Mononuclear cell (primary cell): ENCODE results near the gene SLC43A1. TPM values are rescaled to one million over a fixed set of nuclear protein-coding genes. Genes with fewer than 3 reads are reported as not detected.
A peak's percentile ranks its signal among the peaks of the same experiment; 100 is the strongest.

Source experiments
- H3K27me3 ChIP-seq: 2 replicates; pipeline ENCODE4 v1.6.0; 2011; ENCODE audit warnings: low read length, control low read depth; ENCODE audit not compliant: insufficient read depth
- H3K4me1 ChIP-seq: 2 replicates; pipeline ENCODE4 v1.5.1; 2011; ENCODE audit warnings: mild to moderate bottlenecking, low read length, control low read depth; ENCODE audit not compliant: insufficient read depth
- H3K4me3 ChIP-seq: 2 replicates; pipeline ENCODE4 v1.5.1; 2011; ENCODE audit warnings: mild to moderate bottlenecking, low read length, moderate library complexity
- H3K9me3 ChIP-seq: 2 replicates; pipeline ENCODE4 v1.5.1; 2011; ENCODE audit warnings: low read depth, mild to moderate bottlenecking, control low read depth, low read length
- total RNA-seq: library from RNA; depleted of rRNA; stranded (reverse); fragments of >200 nt; gene quantifications from one replicate; pipeline ENCODE4 v1.2.3, GENCODE V29; 2012

The SLC43A1 gene
- total RNA-seq, 1 donor, result 4.6 TPM

DNA sequence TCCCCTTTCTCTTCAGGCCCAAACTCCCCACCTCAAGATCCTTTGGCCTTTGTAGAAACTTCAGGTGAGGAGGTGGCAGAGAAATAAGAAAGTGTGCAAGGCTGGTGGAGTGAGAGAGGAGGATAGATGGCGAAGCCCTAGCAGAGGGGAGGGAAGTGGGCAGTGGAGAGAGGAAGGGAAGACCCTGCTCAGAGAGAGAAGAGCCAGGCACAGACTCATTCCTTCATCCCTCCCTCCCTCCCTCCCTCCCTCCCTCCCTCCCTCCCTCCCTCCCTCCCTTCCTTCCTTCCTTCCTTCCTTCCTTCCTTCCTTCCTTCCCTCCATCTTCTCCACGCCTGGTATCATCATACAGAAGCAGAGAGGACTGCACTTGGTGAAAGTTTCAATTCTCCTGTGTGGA lies 34.2 kb downstream of the SLC43A1 start:
- H3K27me3 ChIP-seq, result no peaks in the 10 kb centered on the region
- no peak overlapping the region for H3K4me3 ChIP-seq
- peaks cover 55% of the 10 kb centered on the region for H3K4me1 ChIP-seq
- H3K9me3 ChIP-seq, result no peaks in the 10 kb centered on the region

DNA sequence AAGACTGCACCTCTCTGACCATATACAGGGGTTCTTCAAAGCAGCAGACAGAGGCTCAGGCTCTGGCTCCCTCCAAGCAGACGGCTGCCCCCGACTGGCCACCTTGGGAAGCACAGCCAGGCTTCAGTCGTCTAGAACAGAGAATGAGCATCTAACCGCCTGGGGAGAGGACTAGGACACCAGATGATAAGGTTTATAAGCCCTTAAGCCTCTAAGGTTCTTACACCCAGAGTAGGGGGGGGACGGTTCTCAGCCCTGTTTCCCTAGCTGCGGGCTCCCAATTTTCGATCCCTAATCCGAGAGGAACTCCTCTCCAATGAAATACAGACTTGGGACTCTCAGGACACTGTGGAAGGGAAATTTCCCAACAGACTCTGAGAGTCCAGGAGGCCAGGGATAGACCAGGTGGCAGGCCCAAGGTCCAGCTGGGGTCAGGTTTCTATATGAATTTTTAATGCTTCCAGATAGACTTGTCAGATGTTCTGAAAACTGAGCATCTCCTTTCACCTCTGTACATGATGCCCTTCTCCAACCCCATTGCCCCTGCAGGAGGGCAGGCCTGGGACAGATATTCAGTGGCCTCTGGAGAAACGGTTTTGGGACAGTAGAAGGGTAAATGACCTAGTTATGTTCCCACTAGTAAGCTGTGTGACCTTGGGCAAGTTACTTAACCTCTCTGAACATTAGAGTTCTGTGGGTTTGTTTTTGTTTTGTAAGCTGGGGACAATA lies 34.9 kb downstream of the SLC43A1 start:
- H3K4me3 ChIP-seq, result no peak overlapping the region
- peaks cover 56% of the 10 kb centered on the region for H3K4me1 ChIP-seq
- no peaks in the 10 kb centered on the region for H3K9me3 ChIP-seq
- H3K27me3 ChIP-seq, result no peaks in the 10 kb centered on the region

DNA sequence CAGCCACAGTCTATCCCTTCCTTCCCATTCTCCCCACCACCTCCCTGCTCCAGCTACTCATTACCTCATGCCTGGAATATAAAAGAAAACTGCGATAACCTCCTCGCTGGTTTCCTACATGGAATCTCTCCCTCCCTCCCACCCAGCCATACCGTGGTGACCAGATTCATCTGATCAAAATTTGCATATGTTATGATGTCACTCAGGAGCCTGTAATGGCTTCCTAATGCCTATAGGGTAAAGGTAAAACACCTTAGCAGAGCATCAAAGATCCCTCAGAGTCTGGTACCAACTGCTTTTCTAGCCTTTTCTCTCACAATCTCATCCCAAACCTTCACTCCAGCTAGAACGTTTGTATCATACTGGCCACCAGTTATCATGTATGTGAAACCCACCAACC lies 35.6 kb downstream of the SLC43A1 start:
- H3K4me1 ChIP-seq, result peaks cover 56% of the 10 kb centered on the region
- H3K4me3 ChIP-seq, result no peak overlapping the region
- H3K27me3 ChIP-seq, result no peaks in the 10 kb centered on the region
- H3K9me3 ChIP-seq, result no peaks in the 10 kb centered on the region

DNA sequence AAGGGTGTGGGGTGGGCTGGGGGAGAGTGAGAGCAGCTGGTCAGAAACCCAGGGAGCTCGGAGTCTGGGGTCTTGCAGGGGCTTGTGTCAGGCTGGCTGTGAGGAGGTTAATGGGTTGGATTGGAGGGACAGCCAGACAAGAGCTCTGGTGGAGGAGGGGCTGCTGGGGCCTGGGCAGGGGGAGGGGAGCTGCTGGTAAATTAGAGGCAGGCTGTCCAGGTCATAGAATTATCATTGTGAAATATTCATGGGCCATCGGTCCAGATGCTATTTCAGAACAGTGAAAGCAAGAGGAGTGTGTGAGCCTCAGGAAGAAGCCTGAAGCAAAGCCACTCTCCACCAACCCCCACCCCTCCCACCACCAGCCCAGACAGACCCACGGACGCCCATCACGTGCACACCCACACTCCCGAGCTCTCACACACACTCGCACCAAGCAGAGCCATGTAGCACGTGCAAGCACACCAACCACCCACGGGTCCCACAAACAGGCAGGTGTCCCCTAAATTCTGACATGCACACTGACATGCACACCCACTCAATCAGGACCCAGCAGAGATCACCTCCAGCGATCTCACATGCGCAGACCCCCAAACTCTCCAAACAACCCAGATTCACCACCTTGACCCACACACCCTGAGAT lies 36.4 kb downstream of the SLC43A1 start:
- no peaks in the 10 kb centered on the region for H3K27me3 ChIP-seq
- peaks cover 56% of the 10 kb centered on the region for H3K4me1 ChIP-seq
- no peak overlapping the region for H3K4me3 ChIP-seq
- no peaks in the 10 kb centered on the region for H3K9me3 ChIP-seq

DNA sequence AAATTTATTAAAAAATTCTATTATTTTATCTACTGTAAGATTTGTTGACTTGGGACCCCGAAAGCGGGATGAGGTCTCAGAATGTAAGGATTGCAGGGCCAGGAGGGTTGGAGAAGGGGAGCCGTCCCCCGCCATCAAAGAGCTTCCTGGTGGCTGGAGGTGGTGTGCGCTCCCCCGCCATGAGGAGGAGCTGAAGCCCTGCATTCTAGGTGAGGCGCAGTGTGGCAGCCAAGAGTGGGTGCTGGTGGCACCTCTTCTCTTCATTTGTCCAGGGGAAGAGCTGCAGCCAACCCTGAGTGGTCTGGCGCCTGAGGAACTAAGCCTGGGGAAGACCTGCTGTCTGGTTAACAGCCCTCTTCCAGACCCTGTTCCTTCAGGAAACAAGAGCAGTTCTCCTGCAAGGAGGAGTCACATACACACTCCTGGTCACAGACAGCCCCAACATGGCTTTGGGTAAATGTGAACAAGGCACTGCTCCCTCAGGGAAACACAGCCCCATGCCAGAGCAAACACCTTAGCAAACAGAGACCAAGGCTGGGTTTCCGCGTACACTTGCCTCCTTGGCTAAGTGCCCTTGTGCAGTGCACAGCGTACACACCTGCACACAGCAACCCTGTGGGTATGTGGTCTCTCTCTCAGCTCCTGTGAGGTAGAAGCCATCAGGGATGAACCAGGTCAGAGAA lies 37.9 kb downstream of the SLC43A1 start:
- no peaks in the 10 kb centered on the region for H3K9me3 ChIP-seq
- H3K4me1 ChIP-seq, result peaks cover 52% of the 10 kb centered on the region
- no peak overlapping the region for H3K4me3 ChIP-seq
- no peaks in the 10 kb centered on the region for H3K27me3 ChIP-seq

DNA sequence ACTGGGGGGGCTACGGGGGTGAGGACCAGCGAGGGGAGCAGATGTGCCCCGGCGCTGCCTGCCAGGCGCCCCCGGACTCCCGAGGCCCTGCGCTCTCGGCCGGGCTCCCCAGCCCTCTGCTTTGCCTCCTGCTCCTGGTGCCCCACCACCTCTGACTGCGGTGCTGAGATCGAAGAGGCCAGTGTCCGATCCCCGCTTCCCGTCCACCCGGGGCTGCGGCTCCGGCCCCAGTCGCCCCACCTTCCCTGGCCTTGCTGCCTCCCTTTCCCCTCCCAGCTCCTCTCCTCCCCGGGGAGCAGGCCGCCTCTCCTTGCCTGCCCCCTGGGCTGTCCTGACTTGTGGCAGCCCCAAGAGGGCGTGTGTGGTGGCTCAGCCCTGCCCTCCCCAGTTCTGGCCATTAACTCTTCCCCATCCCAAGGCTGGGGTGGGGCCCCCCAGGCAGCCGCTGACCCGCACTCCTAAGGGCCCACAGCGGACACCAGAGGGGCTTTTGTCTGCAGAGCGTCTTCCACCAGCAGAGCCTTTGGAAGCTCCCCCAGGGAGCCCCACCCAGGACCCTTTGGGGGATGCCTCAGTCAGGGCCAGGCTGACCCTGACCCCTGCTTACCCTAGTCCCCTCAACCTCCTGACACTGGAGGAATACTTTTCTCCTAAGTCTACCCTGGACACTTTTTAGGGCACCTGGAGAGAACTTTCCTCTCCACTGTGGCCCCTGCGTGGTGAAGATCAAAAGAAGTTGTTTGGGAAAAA lies 38.6 kb downstream of the SLC43A1 start:
- Histone ChIP-seq H3K4me1 (peaks cover 46% of the 10 kb centered on the region), H3K27me3 (no peaks in the 10 kb centered on the region), H3K9me3 (no peaks in the 10 kb centered on the region), H3K4me3 (peak overlapping the region; percentile 32)

DNA sequence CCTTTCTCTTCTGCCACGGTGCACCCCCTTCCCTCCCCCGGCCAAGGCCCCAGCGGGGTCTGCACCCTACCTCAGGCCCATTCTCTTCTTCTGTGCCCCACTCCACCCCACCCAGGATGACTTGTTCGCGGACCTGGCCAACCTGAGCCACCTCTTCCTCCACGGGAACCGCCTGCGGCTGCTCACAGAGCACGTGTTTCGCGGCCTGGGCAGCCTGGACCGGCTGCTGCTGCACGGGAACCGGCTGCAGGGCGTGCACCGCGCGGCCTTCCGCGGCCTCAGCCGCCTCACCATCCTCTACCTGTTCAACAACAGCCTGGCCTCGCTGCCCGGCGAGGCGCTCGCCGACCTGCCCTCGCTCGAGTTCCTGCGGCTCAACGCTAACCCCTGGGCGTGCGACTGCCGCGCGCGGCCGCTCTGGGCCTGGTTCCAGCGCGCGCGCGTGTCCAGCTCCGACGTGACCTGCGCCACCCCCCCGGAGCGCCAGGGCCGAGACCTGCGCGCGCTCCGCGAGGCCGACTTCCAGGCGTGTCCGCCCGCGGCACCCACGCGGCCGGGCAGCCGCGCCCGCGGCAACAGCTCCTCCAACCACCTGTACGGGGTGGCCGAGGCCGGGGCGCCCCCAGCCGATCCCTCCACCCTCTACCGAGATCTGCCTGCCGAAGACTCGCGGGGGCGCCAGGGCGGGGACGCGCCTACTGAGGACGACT lies 39.3 kb downstream of the SLC43A1 start:
- no peaks in the 10 kb centered on the region for H3K9me3 ChIP-seq
- H3K4me3 ChIP-seq, result peak overlapping the region; percentile 32
- H3K4me1 ChIP-seq, result peaks cover 41% of the 10 kb centered on the region
- H3K27me3 ChIP-seq, result no peaks in the 10 kb centered on the region

DNA sequence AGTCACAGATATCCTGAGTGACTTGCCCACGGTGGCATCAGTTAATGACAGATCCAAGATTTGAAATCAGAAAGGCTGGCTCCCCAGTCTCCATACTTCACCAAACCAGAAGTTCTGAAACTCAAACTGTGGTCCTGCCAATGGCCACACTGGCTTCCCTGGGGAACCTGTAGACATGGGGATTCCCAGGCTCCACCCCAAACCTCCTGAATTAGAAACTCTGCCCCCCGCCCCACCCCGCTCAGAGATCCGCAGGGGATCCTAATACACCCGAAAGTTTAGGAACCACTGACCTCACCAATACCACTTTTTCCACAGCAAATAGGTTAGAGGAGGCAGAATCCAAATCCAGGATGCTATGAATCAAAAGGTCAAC lies 39.8 kb downstream of the SLC43A1 start:
- Histone ChIP-seq H3K9me3 (no peaks in the 10 kb centered on the region), H3K27me3 (no peaks in the 10 kb centered on the region), H3K4me3 (no peak overlapping the region), H3K4me1 (peaks cover 41% of the 10 kb centered on the region)

DNA sequence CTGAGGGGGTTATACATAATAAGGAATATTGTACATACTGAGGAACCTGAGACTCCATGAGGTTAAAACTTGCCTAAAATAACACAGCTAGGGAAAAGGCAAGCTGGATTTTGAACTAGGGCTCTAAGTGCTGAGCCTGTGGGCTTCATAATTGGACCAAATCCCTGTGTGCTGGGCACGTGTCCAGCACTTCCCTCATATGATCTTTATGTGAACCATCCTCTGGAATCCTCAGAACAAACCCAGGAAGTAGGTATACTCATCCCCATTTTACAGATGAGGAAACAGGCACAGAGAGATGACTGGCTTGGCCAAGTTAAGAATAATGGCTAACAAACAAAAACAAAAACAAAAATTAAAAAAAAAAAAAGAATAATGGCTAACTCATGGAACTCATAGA lies 40.3 kb downstream of the SLC43A1 start:
- Histone ChIP-seq H3K4me3 (no peak overlapping the region), H3K9me3 (no peaks in the 10 kb centered on the region), H3K4me1 (peaks cover 41% of the 10 kb centered on the region), H3K27me3 (no peaks in the 10 kb centered on the region)

DNA sequence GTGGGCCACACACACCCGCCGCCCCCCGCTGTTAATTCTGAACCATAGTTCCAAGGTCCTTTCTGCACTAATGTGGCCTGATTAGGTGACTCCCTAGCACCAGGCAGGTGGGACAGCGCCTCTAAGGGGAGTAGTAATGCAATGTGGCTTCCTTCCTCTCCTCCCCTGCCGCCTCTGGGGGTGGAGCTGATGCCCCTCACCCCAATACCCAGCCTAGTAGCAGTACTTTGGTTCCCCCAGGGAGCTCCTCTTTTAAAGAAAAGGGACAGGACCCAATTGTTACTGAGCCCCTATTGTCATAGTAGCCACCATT lies 40.7 kb downstream of the SLC43A1 start:
- Histone ChIP-seq H3K4me3 (no peak overlapping the region), H3K27me3 (no peaks in the 10 kb centered on the region), H3K9me3 (no peaks in the 10 kb centered on the region), H3K4me1 (peaks cover 41% of the 10 kb centered on the region)

DNA sequence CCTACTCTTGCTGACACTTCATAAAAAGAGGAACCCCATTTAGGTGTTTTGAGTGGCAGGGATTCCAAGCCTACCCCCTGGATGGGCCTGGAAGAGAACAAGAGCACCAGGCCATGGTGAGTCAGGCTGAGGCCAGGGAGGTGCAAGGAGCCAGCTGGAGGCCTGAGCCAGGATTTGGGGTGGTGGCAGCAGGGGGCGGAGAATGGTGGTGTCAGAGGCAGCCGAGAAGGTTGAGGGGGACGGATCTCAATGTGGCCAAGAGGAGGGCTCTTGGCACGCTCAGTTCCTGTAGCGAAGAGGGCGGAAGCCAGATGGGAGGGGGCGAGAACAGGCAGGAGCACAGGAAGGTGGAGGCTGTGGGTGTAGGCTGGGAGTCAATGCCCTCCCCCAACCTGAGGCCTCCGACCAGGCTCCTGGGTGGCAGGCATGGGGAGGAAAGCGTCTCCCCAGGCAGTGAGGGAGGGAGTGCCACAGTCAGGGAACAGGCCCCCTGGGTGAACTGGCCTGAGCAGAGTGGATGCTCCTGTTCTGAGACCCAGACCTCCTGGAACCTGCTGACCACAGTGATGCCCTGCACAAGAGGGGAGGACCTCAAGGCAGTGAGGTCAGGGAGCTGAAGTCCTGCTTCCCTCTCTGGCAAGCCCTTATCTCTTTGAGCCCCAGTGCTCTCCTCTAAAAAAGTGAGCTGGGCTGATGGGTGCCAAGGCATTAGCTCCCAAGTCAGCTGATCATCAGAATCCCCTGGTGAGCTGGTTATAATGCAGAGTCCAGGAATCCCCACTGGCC lies 41.3 kb downstream of the SLC43A1 start:
- Histone ChIP-seq H3K9me3 (no peaks in the 10 kb centered on the region), H3K4me3 (no peak overlapping the region), H3K27me3 (no peaks in the 10 kb centered on the region), H3K4me1 (peaks cover 41% of the 10 kb centered on the region)

DNA sequence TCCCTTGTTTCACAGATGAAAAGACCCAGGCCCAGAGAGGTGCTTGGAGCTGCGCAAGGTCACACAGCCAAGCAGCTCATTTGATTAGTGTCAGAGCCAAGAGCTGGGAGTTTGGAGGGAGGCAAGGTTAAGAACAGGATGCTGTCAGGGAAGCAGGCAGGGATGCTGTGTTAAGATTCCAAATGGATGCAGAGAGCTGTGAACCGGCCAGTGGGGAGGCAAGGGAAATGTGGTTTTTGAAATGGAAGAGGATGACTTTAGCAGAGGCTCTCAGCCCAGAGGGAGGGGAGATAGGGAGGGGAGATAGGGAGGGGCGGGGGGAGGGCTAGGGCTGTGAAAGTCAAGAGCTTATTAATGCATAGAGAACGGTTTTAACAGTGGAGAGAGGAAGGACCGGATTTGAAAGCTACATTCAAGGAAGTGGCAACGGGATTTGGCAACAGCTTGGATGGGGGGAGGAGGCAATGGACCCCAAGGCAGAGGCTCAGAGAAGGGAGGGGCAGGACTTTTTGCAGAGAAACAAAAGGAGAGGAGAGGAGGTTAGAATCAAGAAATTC lies 42.1 kb downstream of the SLC43A1 start:
- H3K4me1 ChIP-seq, result peaks cover 41% of the 10 kb centered on the region
- H3K4me3 ChIP-seq, result no peak overlapping the region
- no peaks in the 10 kb centered on the region for H3K9me3 ChIP-seq
- H3K27me3 ChIP-seq, result no peaks in the 10 kb centered on the region

DNA sequence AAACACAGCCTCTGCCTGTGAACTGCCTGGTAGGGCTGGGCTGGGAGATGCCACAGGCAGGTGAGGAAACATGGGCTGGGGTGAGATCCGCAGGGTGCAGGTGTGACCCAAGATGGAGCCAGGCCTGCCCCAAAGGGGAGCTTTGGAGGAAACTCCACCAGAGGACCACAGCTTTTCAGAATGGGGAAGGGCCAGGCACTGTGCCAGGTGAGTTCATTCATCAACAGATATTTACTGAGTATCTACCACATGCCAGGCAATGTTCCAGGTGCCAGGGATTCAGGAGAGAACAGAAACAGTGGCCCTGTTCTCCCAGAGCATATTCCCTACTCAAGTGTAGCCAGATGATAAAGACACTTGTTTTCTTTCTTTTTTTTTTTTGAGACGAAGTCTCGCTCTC lies 44.0 kb downstream of the SLC43A1 start:
- Histone ChIP-seq H3K4me1 (peaks cover 34% of the 10 kb centered on the region), H3K9me3 (no peaks in the 10 kb centered on the region), H3K4me3 (no peak overlapping the region), H3K27me3 (no peaks in the 10 kb centered on the region)

DNA sequence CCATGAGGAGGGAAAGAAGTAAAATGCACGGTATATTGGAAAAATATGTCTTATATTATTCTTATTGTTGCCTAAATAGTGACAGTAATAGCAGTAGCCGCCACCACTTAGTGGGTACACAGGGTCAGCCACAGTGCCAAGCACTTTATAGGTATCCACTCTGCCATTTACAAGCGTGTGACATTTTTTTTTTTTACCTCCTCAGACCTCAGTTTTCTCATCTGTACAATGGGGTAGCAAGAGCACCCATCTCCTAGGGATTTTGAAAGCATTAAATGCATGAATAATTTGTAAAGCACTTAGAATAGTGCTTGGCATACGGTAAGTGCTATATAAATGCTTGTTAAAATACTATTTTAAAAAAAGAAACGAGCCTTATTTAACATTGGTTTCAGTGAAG lies 46.2 kb downstream of the SLC43A1 start:
- H3K4me3 ChIP-seq, result no peak overlapping the region
- H3K4me1 ChIP-seq, result peaks cover 12% of the 10 kb centered on the region
- H3K9me3 ChIP-seq, result no peaks in the 10 kb centered on the region
- H3K27me3 ChIP-seq, result no peaks in the 10 kb centered on the region
